Activated T-helper 1 cell treated with anti-CD3 and anti-CD28 coated beads, Interleukin-12 subunit alpha, Interleukin-12 subunit beta, Interleukin-2, Interleukin-4 antibody, amounts not matched to agents 30 ng/mL and 10 ng/mL and 1 ng/mL, durations not matched to agents 14 hours and 24 hours and 36 hours (primary cell): ENCODE measurements around the gene ZNF391. TPM values are rescaled to one million over a fixed set of nuclear protein-coding genes. Genes with fewer than 3 reads are reported as not detected.
A peak's percentile ranks its signal among the peaks of the same experiment; 100 is the strongest.
"Not testable (repeated sequence)": the region's sequence is repeated elsewhere in the genome, so short reads cannot be mapped to it uniquely, and the experiment has no call there.

Source experiments
- DNase-seq: peaks from one replicate; pipeline ENCODE4 v3.0.0; 2021; ENCODE audit warnings: low spot score
- H3K27ac Mint-ChIP-seq: one replicate; pipeline ENCODE4 v1.8.0; 2021; ENCODE audit warnings: mild to moderate bottlenecking, mixed read lengths
- H3K27me3 Mint-ChIP-seq: one replicate; pipeline ENCODE4 v1.8.0; 2022; ENCODE audit warnings: mild to moderate bottlenecking, moderate library complexity, mixed read lengths; ENCODE audit not compliant: insufficient read depth
- H3K36me3 Mint-ChIP-seq: one replicate; pipeline ENCODE4 v1.8.0; 2021; ENCODE audit warnings: low read depth, mixed read lengths
- H3K4me1 Mint-ChIP-seq: one replicate; pipeline ENCODE4 v1.8.0; 2021; ENCODE audit warnings: low read depth, mixed read lengths
- H3K4me3 Mint-ChIP-seq: one replicate; pipeline ENCODE4 v1.8.0; 2021; ENCODE audit warnings: mild to moderate bottlenecking, moderate library complexity, mixed read lengths
- H3K9me3 Mint-ChIP-seq: one replicate; pipeline ENCODE4 v1.8.0; 2021; ENCODE audit warnings: mixed read lengths
- intact Hi-C: fragments of 100-400 bp; cut with micrococcal nuclease; formaldehyde crosslinking; loops from one replicate; pipeline ENCODE4 v1.15.1; 2024
- total RNA-seq: library from RNA; stranded (reverse); gene quantifications from 2 replicates; pipeline ENCODE4 v1.2.3, GENCODE V29; 2022

ZNF391 gene
- total RNA-seq: 0.37 and 0.44 TPM in 2 replicates

GRCh38 chr6:27388293-27389197 lies at the start of gene ZNF391:
Gene ZNF391 (plus strand): TSS chr6:27388759. CDS start chr6:27400371, 11,612 bp downstream.
- DNase-seq: peak; percentile 50
- Mint-ChIP-seq H3K36me3 (peaks cover 3% of the 10 kb centered on the region), H3K9me3 (peaks cover 23% of the 10 kb centered on the region), H3K27me3 (peaks cover 7% of the 10 kb centered on the region), H3K27ac (peak within 1 kb of the TSS; percentile 66), H3K4me1 (peaks cover 19% of the 10 kb centered on the region), H3K4me3 (peak within 1 kb of the TSS; percentile 90)
- intact Hi-C loops: loop anchor here (1.0 to 5.0 kb wide), 3 partner anchors 13 to 364 kb away; no protein-coding TSS in a partner anchor

GRCh38 chr6:27352850-27353249 lies 35.7 kb upstream of the ZNF391 start:
- H3K27me3 Mint-ChIP-seq: peaks cover 2% of the 10 kb centered on the region
- H3K36me3 Mint-ChIP-seq: no peaks in the 10 kb centered on the region
- peaks cover 23% of the 10 kb centered on the region for H3K9me3 Mint-ChIP-seq
- DNase-seq: no peak
- intact Hi-C loops: no loop called here
- no peaks in the 10 kb centered on the region for H3K4me1 Mint-ChIP-seq
- no peak overlapping the region for H3K4me3 Mint-ChIP-seq
- H3K27ac Mint-ChIP-seq: no peak overlapping the region

- no peak overlapping the region for H3K27ac Mint-ChIP-seq
- intact Hi-C loops: no loop called here
- no peak for DNase-seq
- H3K9me3 Mint-ChIP-seq: peaks cover 45% of the 10 kb centered on the region
- H3K4me1 Mint-ChIP-seq: no peaks in the 10 kb centered on the region
- no peak overlapping the region for H3K4me3 Mint-ChIP-seq
- H3K27me3 Mint-ChIP-seq: peaks cover 2% of the 10 kb centered on the region
- H3K36me3 Mint-ChIP-seq: peaks cover 4% of the 10 kb centered on the region
Measured at GRCh38 chr6:27358786-27359185, 29.8 kb upstream of the ZNF391 start.

GRCh38 chr6:27359231-27359630 lies 29.3 kb upstream of the ZNF391 start:
- Mint-ChIP-seq H3K4me3 (no peak overlapping the region), H3K36me3 (peaks cover 4% of the 10 kb centered on the region), H3K27me3 (no peaks in the 10 kb centered on the region), H3K27ac (no peak overlapping the region), H3K9me3 (peaks cover 43% of the 10 kb centered on the region), H3K4me1 (no peaks in the 10 kb centered on the region)
- no peak for DNase-seq
- intact Hi-C loops: no loop called here

- no peak for DNase-seq
- Mint-ChIP-seq H3K4me3 (no peak overlapping the region), H3K27ac (no peak overlapping the region), H3K27me3 (no peaks in the 10 kb centered on the region), H3K4me1 (no peaks in the 10 kb centered on the region), H3K36me3 (no peaks in the 10 kb centered on the region), H3K9me3 (peaks cover 30% of the 10 kb centered on the region)
- intact Hi-C loops: no loop called here
Measured at GRCh38 chr6:27368202-27368601, 20.4 kb upstream of the ZNF391 start.

GRCh38 chr6:27370391-27370790 lies 18.2 kb upstream of the ZNF391 start:
- H3K27ac Mint-ChIP-seq: no peak overlapping the region
- DNase-seq: no peak
- peaks cover 13% of the 10 kb centered on the region for H3K4me1 Mint-ChIP-seq
- H3K4me3 Mint-ChIP-seq: no peak overlapping the region
- intact Hi-C loops: no loop called here
- H3K27me3 Mint-ChIP-seq: no peaks in the 10 kb centered on the region
- peaks cover 25% of the 10 kb centered on the region for H3K9me3 Mint-ChIP-seq
- H3K36me3 Mint-ChIP-seq: no peaks in the 10 kb centered on the region

- intact Hi-C loops: loop anchor here (1.0 to 2.0 kb wide), 2 partner anchors 13 to 186 kb away; partner anchors contain the start of gene ZNF391
- Mint-ChIP-seq H3K9me3 (peaks cover 9% of the 10 kb centered on the region), H3K4me1 (peaks cover 20% of the 10 kb centered on the region)
Measured at GRCh38 chr6:27374824-27375612, 13.5 kb upstream of the ZNF391 start.

GRCh38 chr6:27375613-27376079 lies 12.9 kb upstream of the ZNF391 start:
- peaks cover 1% of the 10 kb centered on the region for H3K36me3 Mint-ChIP-seq
- no peak overlapping the region for H3K27ac Mint-ChIP-seq
- no peak for DNase-seq
- peak overlapping the region; percentile 15 for H3K4me3 Mint-ChIP-seq
- no peaks in the 10 kb centered on the region for H3K27me3 Mint-ChIP-seq
- intact Hi-C loops: loop anchor here (1.0 to 2.0 kb wide), 2 partner anchors 13 to 187 kb away; partner anchors contain the start of gene ZNF391
- H3K4me1 Mint-ChIP-seq: peaks cover 20% of the 10 kb centered on the region
- peaks cover 9% of the 10 kb centered on the region for H3K9me3 Mint-ChIP-seq

More at GRCh38 chr6:27374824-27375612, 13.5 kb upstream of the ZNF391 start:
- DNase-seq: peak; percentile 43
- peak overlapping the region; percentile 78 for H3K4me3 Mint-ChIP-seq
- no peaks in the 10 kb centered on the region for H3K27me3 Mint-ChIP-seq
- peaks cover 1% of the 10 kb centered on the region for H3K36me3 Mint-ChIP-seq
- H3K27ac Mint-ChIP-seq: no peak overlapping the region

- H3K27ac Mint-ChIP-seq, intact Hi-C loops, DNase-seq, H3K27me3 Mint-ChIP-seq, H3K36me3 Mint-ChIP-seq, H3K4me3 Mint-ChIP-seq: not testable (repeated sequence)
- H3K4me1 Mint-ChIP-seq: peaks cover 20% of the 10 kb centered on the region
- H3K9me3 Mint-ChIP-seq: peaks cover 18% of the 10 kb centered on the region
Measured at GRCh38 chr6:27378406-27378805, 10.2 kb upstream of the ZNF391 start.

- H3K4me3 Mint-ChIP-seq, DNase-seq, intact Hi-C loops, H3K27ac Mint-ChIP-seq, H3K27me3 Mint-ChIP-seq, H3K36me3 Mint-ChIP-seq, H3K4me1 Mint-ChIP-seq: not testable (repeated sequence)
- H3K9me3 Mint-ChIP-seq: peaks cover 17% of the 10 kb centered on the region
Measured at GRCh38 chr6:27381001-27381400, 7.6 kb upstream of the ZNF391 start.

GRCh38 chr6:27383011-27383410 lies 5.5 kb upstream of the ZNF391 start:
- Mint-ChIP-seq H3K27me3 (peaks cover 7% of the 10 kb centered on the region), H3K9me3 (peaks cover 19% of the 10 kb centered on the region), H3K36me3 (peaks cover 2% of the 10 kb centered on the region), H3K27ac (no peak overlapping the region), H3K4me3 (no peak overlapping the region), H3K4me1 (peaks cover under 1% of the 10 kb centered on the region)
- intact Hi-C loops: no loop called here
- DNase-seq: no peak

GRCh38 chr6:27383481-27383880 lies 5.1 kb upstream of the ZNF391 start:
- H3K4me3 Mint-ChIP-seq: no peak overlapping the region
- peaks cover 2% of the 10 kb centered on the region for H3K36me3 Mint-ChIP-seq
- peaks cover 24% of the 10 kb centered on the region for H3K9me3 Mint-ChIP-seq
- no peak overlapping the region for H3K27ac Mint-ChIP-seq
- peaks cover 6% of the 10 kb centered on the region for H3K4me1 Mint-ChIP-seq
- H3K27me3 Mint-ChIP-seq: peaks cover 7% of the 10 kb centered on the region
- DNase-seq: no peak
- intact Hi-C loops: no loop called here
